Lower leg skin (tissue), 4 donors: ENCODE data around the gene UBR7. TPM values are rescaled to one million over a fixed set of nuclear protein-coding genes. Genes with fewer than 3 reads are reported as not detected.

Source experiments
- DNase-seq, 2 donors: peaks; one replicate each; pipeline ENCODE4 v3.0.0-alpha.2; 2019; ENCODE audit warnings: low spot score in 2 of 2
- H3K4me3 ChIP-seq: fragments of 200-600 bp; sonication (generic); 2 replicates; pipeline ENCODE4 v1.5.1; 2017; ENCODE audit warnings: mild to moderate bottlenecking, low read depth; ENCODE audit not compliant: poor library complexity, severe bottlenecking
- CTCF ChIP-seq, 3 donors: fragments of 450-650 bp; IDR thresholded peaks; one replicate each; pipeline ENCODE4 v1.5.1; 2016; ENCODE audit warnings: antibody characterized with exemption in 3 of 3, mild to moderate bottlenecking in 3 of 3, moderate library complexity in 2 of 3
- POLR2A ChIP-seq, 2 donors: fragments of 450-650 bp; IDR thresholded peaks; one replicate each; pipeline ENCODE4 v1.6.1; 2016 to 2017; ENCODE audit warnings: antibody characterized with exemption in 2 of 2, mild to moderate bottlenecking in 1 of 2, moderate library complexity in 1 of 2
- WGBS, 2 donors: methylation state at CpG; one replicate each; pipeline ENCODE4 v1.1.5; 2018; 5-methylcytosine and 5-hydroxymethylcytosine counted together
- intact Hi-C: fragments of 100-400 bp; cut with DNase I; formaldehyde crosslinking; loops from one replicate; pipeline ENCODE4 v1.15.0; 2023; ENCODE audit warnings: low total_unique reads
- total RNA-seq, 4 donors: library from RNA; depleted of rRNA; stranded (reverse); fragments of >200 nt; gene quantifications; one replicate each; pipeline ENCODE4 v1.1.0, GENCODE V29; 2016

The UBR7 gene
- total RNA-seq, 4 donors from 2014 or later, result 20.3 to 36.5 (median 31.1) TPM

- H3K4me3 ChIP-seq, result no peak overlapping the region
- intact Hi-C loops, result no loop called here
- no peak for DNase-seq
- WGBS, 2 donors, result 100% methylated on average over 1 of the region's 1 CpG
- TF ChIP-seq POLR2A (IDR thresholded peaks at IDR 0.05) (no peak), CTCF (IDR thresholded peaks at IDR 0.05) (no peak)
Measured at GRCh38 chr14:93268406-93268805, 61.4 kb downstream of the UBR7 start.

GRCh38 chr14:93269341-93270068, 62.4 kb downstream of the UBR7 start:
- TF ChIP-seq POLR2A (IDR thresholded peaks at IDR 0.05), result no peak
- TF ChIP-seq CTCF (IDR thresholded peaks at IDR 0.05), result no peak
- DNase-seq, result no peak
- WGBS, 2 donors, result 75 to 83% methylated on average over 10 of the region's 10 CpGs
- H3K4me3 ChIP-seq, result no peak overlapping the region
- intact Hi-C loops, result no loop called here

GRCh38 chr14:93271111-93271510, 64.1 kb downstream of the UBR7 start:
- no peak for TF ChIP-seq POLR2A (IDR thresholded peaks at IDR 0.05)
- TF ChIP-seq CTCF (IDR thresholded peaks at IDR 0.05), result no peak
- intact Hi-C loops, result no loop called here
- DNase-seq, result no peak
- no peak overlapping the region for H3K4me3 ChIP-seq
- 53 to 58% methylated on average over 6 of the region's 6 CpGs for WGBS, 2 donors

- 95 to 96% methylated on average over 3 of the region's 3 CpGs for WGBS, 2 donors
- H3K4me3 ChIP-seq, result no peak overlapping the region
- intact Hi-C loops, result no loop called here
- TF ChIP-seq POLR2A (IDR thresholded peaks at IDR 0.05) (no peak), CTCF (IDR thresholded peaks at IDR 0.05) (no peak)
- DNase-seq, result no peak
Measured at GRCh38 chr14:93274055-93274806, 67.2 kb downstream of the UBR7 start.

GRCh38 chr14:93276031-93276716, 69.1 kb downstream of the UBR7 start:
- WGBS, 2 donors, result 90 to 97% methylated on average over 3 of the region's 3 CpGs
- no peak for DNase-seq
- no peak overlapping the region for H3K4me3 ChIP-seq
- intact Hi-C loops, result no loop called here
- no peak for TF ChIP-seq CTCF (IDR thresholded peaks at IDR 0.05)
- TF ChIP-seq POLR2A (IDR thresholded peaks at IDR 0.05), result no peak

Other genes starting within 250 kb of the UBR7 start
- 10 to 100 TPM; 37.5 to 47.5 (median 41.4) TPM for gene ITPK1, start 91.3 kb upstream of the UBR7 start, total RNA-seq
- 10 to 100 TPM; 24.7 to 26.4 (median 25.5) TPM for gene MOAP1, start 22.4 kb upstream of the UBR7 start, total RNA-seq
- 1 to 10 TPM; 3.1 to 9.1 (median 4.4) TPM for gene LYSET, start 21.9 kb upstream of the UBR7 start, total RNA-seq
- 1 to 10 TPM; 4.0 to 8.4 (median 6.1) TPM for gene GON7, start 191 bp upstream of the UBR7 start, total RNA-seq
- gene BTBD7, start 125.8 kb downstream of the UBR7 start, total RNA-seq, result 100 to 1,000 TPM in 1 of 4 donors, 10 to 100 TPM in 3; 19.7 to 114 (median 25.7) TPM
- gene COX8C, start 139.9 kb downstream of the UBR7 start, total RNA-seq, result not detected
- under 1 TPM in 2 of 4 donors, not detected in 2; 0.06 to 0.27 TPM for gene UNC79, start 223.7 kb downstream of the UBR7 start, total RNA-seq